Ovary (tissue), 9 donors: ENCODE measurements around the gene PPP1R14C. TPM values are rescaled to one million over a fixed set of nuclear protein-coding genes. Genes with fewer than 3 reads are reported as not detected.

Source experiments
- DNase-seq, 5 donors: peaks; one replicate each; pipeline ENCODE4 v3.0.0-alpha.2; 2019 to 2020
- H3K27ac ChIP-seq, 2 donors: fragments of 200-600 bp; one replicate each; pipeline versions ENCODE4 v1.5.1 to v1.8.0; 2019 to 2022
- H3K27me3 ChIP-seq: fragments of 200-600 bp; one replicate; pipeline ENCODE4 v1.8.0; 2022
- H3K36me3 ChIP-seq: fragments of 200-600 bp; sonication (generic); one replicate; pipeline ENCODE4 v1.5.1; 2019
- H3K4me1 ChIP-seq: one replicate; pipeline ENCODE4 v1.8.1; 2013; ENCODE audit warnings: mild to moderate bottlenecking, moderate library complexity; ENCODE audit not compliant: insufficient read depth
- H3K4me3 ChIP-seq: fragments of 200-600 bp; sonication (generic); one replicate; pipeline ENCODE4 v1.5.1; 2017
- H3K9me3 ChIP-seq, 2 donors: fragments of 200-600 bp in 1 of 2; sonication (generic) in 1 of 2; one replicate each; pipeline versions ENCODE4 v1.5.1 to v1.8.1; 2013 to 2019; ENCODE audit warnings: mild to moderate bottlenecking in 1 of 2, moderate library complexity in 1 of 2
- CTCF ChIP-seq, 3 donors: fragments of 450-650 bp in 2 of 3; fragments of 200-600 bp in 1 of 3; IDR thresholded peaks; one replicate each; pipeline versions ENCODE4 v1.5.1 to v1.8.0; 2016 to 2022; ENCODE audit warnings: antibody characterized with exemption in 3 of 3, mild to moderate bottlenecking in 1 of 3
- EP300 ChIP-seq: sonication (generic); formaldehyde crosslinking; IDR thresholded peaks from one replicate; pipeline ENCODE4 v1.6.1; 2017; ENCODE audit warnings: antibody characterized with exemption
- POLR2A ChIP-seq: fragments of 450-650 bp; IDR thresholded peaks from one replicate; pipeline ENCODE4 v1.6.1; 2017; ENCODE audit warnings: antibody characterized with exemption, mild to moderate bottlenecking, moderate library complexity
- WGBS, 3 donors: extraction: QIAGEN DNeasy Blood & Tissue Kit in 1 of 3; methylation state at CpG; one replicate each; pipeline versions ENCODE4 v1.1.5 to v1.1.7; 2013 to 2017; 5-methylcytosine and 5-hydroxymethylcytosine counted together
- intact Hi-C, 4 donors: fragments of 100-400 bp; cut with DNase I; formaldehyde crosslinking; loops; one replicate each; pipeline versions ENCODE4 v1.11.0 to v1.15.1; 2022 to 2023
- polyA plus RNA-seq, 2 donors: library from polyadenylated mRNA; stranded (reverse); fragments of 200-250 nt in 1 of 2; fragments of 350-450 nt in 1 of 2; fragmentation: Illumina TruSeq in 1 of 2; extraction: RNeasy Lipid Tissue Mini Kit (QIAGEN cat#74804) in 1 of 2; gene quantifications; one replicate each; pipeline ENCODE4 v1.2.3, GENCODE V29; 2013 to 2014
- total RNA-seq, 7 donors: library from RNA; depleted of rRNA in 2 of 7; stranded (reverse); fragments of >200 nt in 2 of 7; fragmentation: NEBNext Ultra II Directional in 3 of 7; extraction: Animal tissue kit (Norgen Biotek cat#: 25700) in 3 of 7; gene quantifications; one replicate each; pipeline versions ENCODE4 v1.1.0 to v1.2.4, GENCODE V29; 2016 to 2023
- donor health status: DM: no; HTN: no; CAD: no; lungs with moderate emphysema.
- donor health status: DM: no; HTN: no; CAD: no.
- donor health status: Bipolar disorder and iron deficiency.
- donor health status: DM: yes; HTN: yes; CAD: no.
- donor health status: DM: no; HTN: no; CAD: no.
- donor health status: DM: yes; HTN: yes; CAD: no.

Gene PPP1R14C
- total and polyA plus RNA-seq, 9 donors, result 0.12 to 8.6 (median 0.40) TPM; not detected in 2

- Histone ChIP-seq H3K27me3 (no peaks in the 10 kb centered on the region), H3K4me1 (no peaks in the 10 kb centered on the region), H3K36me3 (no peaks in the 10 kb centered on the region), H3K27ac (no peak overlapping the region), H3K9me3 (no peaks in the 10 kb centered on the region), H3K4me3 (no peak overlapping the region)
- DNase-seq, result no peak
- TF ChIP-seq EP300, result no peak
- TF ChIP-seq CTCF (IDR thresholded peaks at IDR 0.05), result no peak
- no peak for TF ChIP-seq POLR2A
- intact Hi-C loops, result no loop called here
- WGBS, 3 donors, result 35 to 42% (median 40%) methylated on average over 6 of the region's 6 CpGs
Observed at GRCh38 chr6:150220634-150221551, 78.0 kb downstream of the PPP1R14C start.

- Histone ChIP-seq H3K27ac (no peak overlapping the region), H3K36me3 (no peaks in the 10 kb centered on the region), H3K27me3 (no peaks in the 10 kb centered on the region), H3K4me1 (no peaks in the 10 kb centered on the region), H3K9me3 (no peaks in the 10 kb centered on the region), H3K4me3 (no peak overlapping the region)
- intact Hi-C loops, result no loop called here
- TF ChIP-seq EP300 (no peak), CTCF (IDR thresholded peaks at IDR 0.05) (no peak), POLR2A (no peak)
- 46 to 74% (median 71%) methylated on average over 3 of the region's 3 CpGs for WGBS, 3 donors
- no peak for DNase-seq
Observed at GRCh38 chr6:150224820-150225219, 82.0 kb downstream of the PPP1R14C start.

GRCh38 chr6:150227281-150227680 is 84.4 kb downstream of the PPP1R14C start:
- intact Hi-C loops, result no loop called here
- no peaks in the 10 kb centered on the region for H3K9me3 ChIP-seq
- H3K27ac ChIP-seq, result no peak overlapping the region
- no peaks in the 10 kb centered on the region for H3K36me3 ChIP-seq
- H3K4me3 ChIP-seq, result no peak overlapping the region
- 87 to 93% (median 92%) methylated on average over 3 of the region's 3 CpGs for WGBS, 3 donors
- no peak for DNase-seq
- no peak for TF ChIP-seq POLR2A
- no peak for TF ChIP-seq EP300
- no peak for TF ChIP-seq CTCF (IDR thresholded peaks at IDR 0.05)
- no peaks in the 10 kb centered on the region for H3K4me1 ChIP-seq
- no peaks in the 10 kb centered on the region for H3K27me3 ChIP-seq

GRCh38 chr6:150228072-150228733 is 85.4 kb downstream of the PPP1R14C start:
- no peaks in the 10 kb centered on the region for H3K9me3 ChIP-seq
- H3K36me3 ChIP-seq, result no peaks in the 10 kb centered on the region
- no peak for TF ChIP-seq POLR2A
- TF ChIP-seq CTCF (IDR thresholded peaks at IDR 0.05), result no peak
- WGBS, 3 donors, result 22 to 46% (median 25%) methylated on average over 5 of the region's 5 CpGs
- H3K27me3 ChIP-seq, result no peaks in the 10 kb centered on the region
- H3K4me3 ChIP-seq, result no peak overlapping the region
- no peaks in the 10 kb centered on the region for H3K4me1 ChIP-seq
- no peak for DNase-seq
- H3K27ac ChIP-seq, result no peak overlapping the region
- intact Hi-C loops, result no loop called here
